H1 (cell line): Measurements from ENCODE around the gene MACC1. TPM values are rescaled to one million over a fixed set of nuclear protein-coding genes. Genes with fewer than 3 reads are reported as not detected.

ENCODE experiments used
- CTCF ChIA-PET: fragments of 300-600 bp; sonication (Branson Sonifier 250); formaldehyde crosslinking; loops from one replicate; lab custom pipeline; 2021; ENCODE audit not compliant: partially characterized antibody; lab: Charles Lee
- POLR2A ChIA-PET: fragments of 300-600 bp; sonication (Branson Sonifier 250); formaldehyde crosslinking; loops from one replicate; lab custom pipeline; 2021; ENCODE audit warnings: inconsistent platforms; ENCODE audit not compliant: partially characterized antibody; lab: Charles Lee
- DNase-seq, 2 experiments: peaks; one replicate each; pipeline versions ENCODE4 v3.0.0 to v3.0.0-alpha.2; 2010 to 2022; ENCODE audit warnings: low spot score in 2 of 2, low read depth in 1 of 2, mixed read lengths in 1 of 2
- FAIRE-seq: peaks from 2 replicates; lab custom pipeline; 2011; peaks lifted over from hg19 to GRCh38; lab: Jason Lieb, UNC
- H2AFZ ChIP-seq: 2 replicates; pipeline ENCODE4 v1.8.1; 2012; ENCODE audit warnings: low read length, inconsistent platforms
- H2AK5ac ChIP-seq: 2 replicates; pipeline ENCODE4 v1.6.1; 2013; ENCODE audit warnings: low read depth, low read length
- H2BK120ac ChIP-seq: replicated peaks from 2 replicates; pipeline ENCODE3; 2013; ENCODE audit warnings: low read depth, low read length, inconsistent platforms
- H2BK12ac ChIP-seq: 2 replicates; pipeline ENCODE4 v1.6.1; 2013; ENCODE audit warnings: low read depth, low read length
- H2BK15ac ChIP-seq: 2 replicates; pipeline ENCODE4 v1.6.1; 2013; ENCODE audit warnings: low read length
- H2BK20ac ChIP-seq: 2 replicates; pipeline ENCODE4 v1.6.1; 2013; ENCODE audit warnings: low read length
- H2BK5ac ChIP-seq: 2 replicates; pipeline ENCODE4 v1.6.1; 2013; ENCODE audit warnings: low read depth, low read length
- H3K14ac ChIP-seq: 2 replicates; pipeline ENCODE4 v1.6.1; 2013; ENCODE audit warnings: inconsistent platforms; ENCODE audit not compliant: insufficient read length
- H3K18ac ChIP-seq: 2 replicates; pipeline ENCODE4 v1.6.1; 2013; ENCODE audit warnings: low read length; ENCODE audit errors: extremely low read depth
- H3K23ac ChIP-seq: 2 replicates; pipeline ENCODE4 v1.6.1; 2013; ENCODE audit warnings: inconsistent platforms; ENCODE audit not compliant: insufficient read length
- H3K23me2 ChIP-seq: 2 replicates; pipeline ENCODE4 v1.6.1; 2013; ENCODE audit warnings: low read depth, low read length
- H3K27ac ChIP-seq: 2 replicates; pipeline ENCODE4 v1.6.1; 2011; ENCODE audit warnings: low read depth, low read length, inconsistent platforms
- H3K27me3 ChIP-seq, 4 experiments: replicated peaks in 1 of 4; 1 replicate in 1 of 4; 2 replicates in 3 of 4; pipeline versions ENCODE4 v1.6.1 to v1.8.1; 2011 to 2013; ENCODE audit warnings: low read length in 3 of 4, mild to moderate bottlenecking in 3 of 4, inconsistent platforms in 2 of 4, mixed read lengths in 2 of 4, moderate library complexity in 1 of 4; ENCODE audit not compliant: control insufficient read depth in 3 of 4, insufficient read depth in 3 of 4; ENCODE audit errors: extremely low read depth in 1 of 4
- H3K36me3 ChIP-seq, 4 experiments: 2 replicates each; pipeline versions ENCODE4 v1.6.1 to v1.8.1; 2011 to 2013; ENCODE audit warnings: mild to moderate bottlenecking in 4 of 4, low read length in 3 of 4, moderate library complexity in 2 of 4, control low read depth in 1 of 4, inconsistent platforms in 1 of 4; ENCODE audit not compliant: insufficient read depth in 4 of 4, control insufficient read depth in 2 of 4
- H3K4ac ChIP-seq: replicated peaks from 2 replicates; pipeline ENCODE3; 2013; ENCODE audit warnings: low read length, low read depth, mixed read lengths, inconsistent platforms; ENCODE audit not compliant: insufficient read length
- H3K4me1 ChIP-seq, 4 experiments: replicated peaks in 1 of 4; 1 replicate in 1 of 4; 2 replicates in 3 of 4; pipeline versions ENCODE4 v1.6.1 to v1.8.1; 2011 to 2013; ENCODE audit warnings: low read length in 3 of 4, inconsistent platforms in 2 of 4, mixed read lengths in 1 of 4; ENCODE audit not compliant: insufficient read depth in 4 of 4, control insufficient read depth in 3 of 4
- H3K4me2 ChIP-seq, 2 experiments: 2 replicates each; pipeline versions ENCODE4 v1.6.1 to v1.8.1; 2011 to 2013; ENCODE audit warnings: low read depth in 2 of 2, low read length in 2 of 2, control low read depth in 1 of 2, inconsistent platforms in 1 of 2, mild to moderate bottlenecking in 1 of 2; ENCODE audit not compliant: insufficient read depth in 1 of 2
- H3K4me3 ChIP-seq, 4 experiments: fragments of 200-600, 300-600 bp in 1 of 4; sonication (generic), shearing (Covaris generic), sonication (Bioruptor Twin) in 1 of 4; 2 replicates each; pipeline versions ENCODE4 v1.5.1 to v1.8.1; 2011 to 2016; ENCODE audit warnings: low read length in 4 of 4, low read depth in 3 of 4, control low read depth in 2 of 4, inconsistent platforms in 2 of 4, mild to moderate bottlenecking in 2 of 4, mixed read lengths in 1 of 4, moderate library complexity in 1 of 4; ENCODE audit not compliant: insufficient read depth in 2 of 4; ENCODE audit errors: extremely low read depth in 1 of 4
- H3K56ac ChIP-seq: replicated peaks from 2 replicates; pipeline ENCODE3; 2013; ENCODE audit warnings: low read depth, mild to moderate bottlenecking, mixed read lengths, low read length, inconsistent platforms; ENCODE audit not compliant: insufficient read length
- H3K79me1 ChIP-seq: 2 replicates; pipeline ENCODE4 v1.6.1; 2013; ENCODE audit warnings: low read depth, low read length, control low read depth
- H3K79me2 ChIP-seq, 2 experiments: 2 replicates each; pipeline versions ENCODE4 v1.6.1 to v1.8.1; 2012 to 2013; ENCODE audit warnings: low read length in 2 of 2, mild to moderate bottlenecking in 2 of 2, inconsistent platforms in 1 of 2; ENCODE audit not compliant: insufficient read depth in 2 of 2, control insufficient read depth in 1 of 2
- H3K9ac ChIP-seq, 4 experiments: replicated peaks in 1 of 4; 1 replicate in 1 of 4; 2 replicates in 3 of 4; pipeline versions ENCODE4 v1.6.1 to v1.8.1; 2011 to 2013; ENCODE audit warnings: low read depth in 3 of 4, low read length in 3 of 4, control low read depth in 2 of 4, mild to moderate bottlenecking in 2 of 4, moderate library complexity in 2 of 4, inconsistent platforms in 1 of 4; ENCODE audit errors: extremely low read depth in 1 of 4
- H3K9me3 ChIP-seq, 2 experiments: 2 replicates each; pipeline versions ENCODE4 v1.6.1 to v1.8.1; 2012 to 2013; ENCODE audit warnings: mild to moderate bottlenecking in 2 of 2, moderate library complexity in 2 of 2, control low read depth in 1 of 2, inconsistent platforms in 1 of 2, low read depth in 1 of 2, low read length in 1 of 2, mixed read lengths in 1 of 2; ENCODE audit not compliant: insufficient read depth in 2 of 2
- H4K20me1 ChIP-seq, 2 experiments: replicated peaks in 1 of 2; 2 replicates each; pipeline versions ENCODE3 to v1.8.1; 2011 to 2013; ENCODE audit warnings: inconsistent platforms in 2 of 2, low read length in 2 of 2, mild to moderate bottlenecking in 1 of 2; ENCODE audit not compliant: insufficient read depth in 2 of 2, control insufficient read depth in 1 of 2
- H4K5ac ChIP-seq: 2 replicates; pipeline ENCODE4 v1.6.1; 2013; ENCODE audit warnings: low read length, low read depth, mixed read lengths, inconsistent platforms; ENCODE audit not compliant: insufficient read length
- H4K8ac ChIP-seq: 2 replicates; pipeline ENCODE4 v1.8.0; 2013; ENCODE audit warnings: mild to moderate bottlenecking, moderate library complexity, low read length, inconsistent platforms; ENCODE audit not compliant: insufficient read depth; ENCODE audit errors: extremely low read depth
- H4K91ac ChIP-seq: replicated peaks from 2 replicates; pipeline ENCODE3; 2013; ENCODE audit warnings: low read length, mixed read lengths, inconsistent platforms; ENCODE audit not compliant: insufficient read length
- CEBPB ChIP-seq: IDR thresholded peaks from 2 replicates; pipeline ENCODE4 v1.6.1; 2012; ENCODE audit warnings: low read depth, low read length
- WGBS, 2 experiments: shearing (Covaris generic) in 1 of 2; methylation state at CpG; one replicate each; pipeline versions ENCODE4 v1.1.6 to v1.1.7; 2013 to 2015; ENCODE audit warnings: low lambda C conversion rate in 2 of 2, mixed read lengths in 2 of 2, inconsistent platforms in 1 of 2, low coverage in 1 of 2, missing lambda C conversion rate in 1 of 2; ENCODE audit not compliant: insufficient replicate concordance in 2 of 2, insufficient coverage in 1 of 2, insufficient read length in 1 of 2; ENCODE audit errors: extremely low coverage in 1 of 2, missing lambda C conversion rate in 1 of 2; 5-methylcytosine and 5-hydroxymethylcytosine counted together
- polyA plus RNA-seq, 7 experiments: library from polyadenylated mRNA; depleted of rRNA in 3 of 7; stranded (reverse) in 5 of 7; unstranded in 2 of 7; fragments of >200 nt in 5 of 7; fragments of 200-250 nt in 2 of 7; gene quantifications; 1 replicate in 5 of 7; 2 replicates in 1 of 7; 4 replicates in 1 of 7; pipeline versions ENCODE4 v1.2.1 to v1.2.3, GENCODE V29; 2011 to 2013; ENCODE audit warnings: missing spikeins in 2 of 7, mixed read lengths in 2 of 7
- total RNA-seq: library from RNA; stranded (reverse); fragmentation: NEBNext Ultra II Directional; extraction: Animal tissue kit (Norgen Biotek cat#: 25700); gene quantifications from 2 replicates; pipeline ENCODE4 v1.2.1, GENCODE V29; 2021
- TF ChIP-seq, protein P1 (sequence below): IDR thresholded peaks from 2 replicates; pipeline ENCODE4 v1.6.1; 2012; ENCODE audit warnings: inconsistent platforms

The MACC1 gene
- total and polyA plus RNA-seq, 2 of the 8 experiments (the other 6 are each of a cell fraction or from before 2014, with no cell fraction given) = 2.0 to 17.2 TPM

DNA sequence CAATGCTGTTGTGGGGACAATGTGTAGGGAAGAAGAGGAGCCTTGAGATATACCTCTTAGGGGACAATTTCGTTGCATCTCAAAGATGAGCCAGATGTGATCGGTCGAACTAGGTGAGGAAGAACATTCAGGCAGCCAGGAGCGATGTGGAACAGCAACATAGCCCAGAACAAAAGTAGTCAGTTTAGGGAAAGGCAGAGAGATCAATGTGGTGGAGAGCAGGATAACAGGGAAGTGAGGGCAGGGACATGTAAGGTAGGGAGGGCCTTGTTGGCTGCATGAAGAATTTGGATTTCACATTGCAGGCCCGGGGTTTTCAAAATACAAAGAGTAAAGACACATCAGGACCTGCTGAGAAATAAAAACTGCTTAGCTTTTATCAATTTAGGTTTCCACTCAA is 29.1 kb upstream of the MACC1 start:
- Histone ChIP-seq H4K5ac (no peak overlapping the region), H3K56ac (no peak overlapping the region), H3K9me3 (no peaks in the 10 kb centered on the region), H3K4ac (no peak overlapping the region)
- POLR2A ChIA-PET = no interaction called here
- no peak for TF ChIP-seq CEBPB
- TF ChIP-seq, protein P1, sequence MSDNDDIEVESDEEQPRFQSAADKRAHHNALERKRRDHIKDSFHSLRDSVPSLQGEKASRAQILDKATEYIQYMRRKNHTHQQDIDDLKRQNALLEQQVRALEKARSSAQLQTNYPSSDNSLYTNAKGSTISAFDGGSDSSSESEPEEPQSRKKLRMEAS = no peak
- TF ChIP-seq, all 59 proteins: peak for 0
- DNase-seq (no peak), FAIRE-seq (no peak)
- H2AK5ac ChIP-seq = no peak overlapping the region
- no peak overlapping the region for H3K14ac ChIP-seq
- no peak overlapping the region; the same call in 1 of the 2 replicates for H2BK5ac ChIP-seq
- H3K23ac ChIP-seq = no peak overlapping the region
- 91% methylated on average over 5 of the region's 5 CpGs; no CpG with 5 or more reads in 1 of the 2 experiments for WGBS, 2 experiments
- H2BK12ac ChIP-seq = 0 out of 2 replicates have a peak overlapping the region, but pooled peaks have one; percentile 42
- H2BK15ac ChIP-seq = no peak overlapping the region
- H3K4me3 ChIP-seq = no peak overlapping the region
- H3K79me1 ChIP-seq = no peaks in the 10 kb centered on the region
- no peak overlapping the region for H3K9ac ChIP-seq
- H4K20me1 ChIP-seq = no peaks in the 10 kb centered on the region
- H2AFZ ChIP-seq = no peak overlapping the region; the same call in 1 of the 2 replicates
- no peaks in the 10 kb centered on the region for H3K79me2 ChIP-seq
- H2BK20ac ChIP-seq = no peak overlapping the region
- H4K91ac ChIP-seq = no peak overlapping the region
- no peak overlapping the region for H4K8ac ChIP-seq
- peaks cover 2% of the 10 kb centered on the region; the same call in 1 of the 2 replicates for H3K23me2 ChIP-seq
- no peaks in the 10 kb centered on the region for H3K27me3 ChIP-seq
- no peak overlapping the region for H2BK120ac ChIP-seq
- 0 out of 2 replicates have a peak overlapping the region, but pooled peaks have one; percentile 5 for H3K18ac ChIP-seq
- no peaks in the 10 kb centered on the region for H3K4me1 ChIP-seq
- CTCF ChIA-PET = interaction anchor here (1.0 to 1.3 kb wide), 2 partner anchors 17 to 25 kb away, joined by 3 to 4 read pairs; no protein-coding TSS in a partner anchor
- no peak overlapping the region for H3K27ac ChIP-seq
- H3K36me3 ChIP-seq = no peaks in the 10 kb centered on the region
- H3K4me2 ChIP-seq = no peak overlapping the region
